DND-41 (cell line): Measurements from ENCODE around the gene TNC.

Source experiments
- EZH2 ChIP-seq: IDR thresholded peaks from 3 replicates; pipeline ENCODE4 v1.6.1; 2012; ENCODE audit warnings: borderline replicate concordance, low read depth, mild to moderate bottlenecking, moderate library complexity, low read length, inconsistent platforms; ENCODE audit not compliant: severe bottlenecking
- TF ChIP-seq, protein P1 (sequence below): IDR thresholded peaks from 2 replicates; pipeline ENCODE4 v1.5.1; 2012; ENCODE audit warnings: borderline replicate concordance, low read length, moderate library complexity, mild to moderate bottlenecking; ENCODE audit not compliant: poor library complexity, severe bottlenecking; ENCODE audit errors: extremely low read depth

DNA sequence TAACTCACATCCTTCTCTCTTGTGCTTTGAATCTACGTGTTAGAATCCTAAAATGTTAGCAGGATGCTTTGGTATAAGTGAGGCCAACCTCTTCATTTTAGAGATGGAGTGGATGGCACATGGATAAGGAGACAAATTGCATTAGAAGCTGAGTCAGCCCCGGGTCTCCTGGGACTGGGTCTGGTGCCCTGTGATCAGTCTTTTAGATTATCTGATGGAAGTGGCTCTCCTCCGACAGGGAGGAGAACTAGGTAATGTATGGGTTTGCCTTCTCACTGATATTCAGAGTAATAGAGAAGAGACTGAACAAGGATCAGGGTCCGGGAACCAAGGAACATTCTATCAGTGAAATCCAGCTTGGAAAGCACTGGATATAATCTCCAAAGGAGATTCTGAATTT lies 112.6 kb downstream of the TNC start:
- TF ChIP-seq, protein P1, sequence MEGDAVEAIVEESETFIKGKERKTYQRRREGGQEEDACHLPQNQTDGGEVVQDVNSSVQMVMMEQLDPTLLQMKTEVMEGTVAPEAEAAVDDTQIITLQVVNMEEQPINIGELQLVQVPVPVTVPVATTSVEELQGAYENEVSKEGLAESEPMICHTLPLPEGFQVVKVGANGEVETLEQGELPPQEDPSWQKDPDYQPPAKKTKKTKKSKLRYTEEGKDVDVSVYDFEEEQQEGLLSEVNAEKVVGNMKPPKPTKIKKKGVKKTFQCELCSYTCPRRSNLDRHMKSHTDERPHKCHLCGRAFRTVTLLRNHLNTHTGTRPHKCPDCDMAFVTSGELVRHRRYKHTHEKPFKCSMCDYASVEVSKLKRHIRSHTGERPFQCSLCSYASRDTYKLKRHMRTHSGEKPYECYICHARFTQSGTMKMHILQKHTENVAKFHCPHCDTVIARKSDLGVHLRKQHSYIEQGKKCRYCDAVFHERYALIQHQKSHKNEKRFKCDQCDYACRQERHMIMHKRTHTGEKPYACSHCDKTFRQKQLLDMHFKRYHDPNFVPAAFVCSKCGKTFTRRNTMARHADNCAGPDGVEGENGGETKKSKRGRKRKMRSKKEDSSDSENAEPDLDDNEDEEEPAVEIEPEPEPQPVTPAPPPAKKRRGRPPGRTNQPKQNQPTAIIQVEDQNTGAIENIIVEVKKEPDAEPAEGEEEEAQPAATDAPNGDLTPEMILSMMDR = no peak
- TF ChIP-seq EZH2 = no peak
